HG03342 (cell line): ENCODE results near the gene PLIN5.

ENCODE experiments used
- ATAC-seq: cut with Tn5 transposase; IDR thresholded peaks from one replicate; pipeline ENCODE4 v1.9.1; 2021; ENCODE audit warnings: mild to moderate bottlenecking, moderate library complexity; ENCODE audit not compliant: unreplicated experiment

PLIN5 gene

GRCh38 chr19:4506449-4507149, 28.4 kb downstream of the PLIN5 start:
- no peak for ATAC-seq

- no peak for ATAC-seq
Measured at GRCh38 chr19:4505570-4506448, 29.2 kb downstream of the PLIN5 start.

DNA sequence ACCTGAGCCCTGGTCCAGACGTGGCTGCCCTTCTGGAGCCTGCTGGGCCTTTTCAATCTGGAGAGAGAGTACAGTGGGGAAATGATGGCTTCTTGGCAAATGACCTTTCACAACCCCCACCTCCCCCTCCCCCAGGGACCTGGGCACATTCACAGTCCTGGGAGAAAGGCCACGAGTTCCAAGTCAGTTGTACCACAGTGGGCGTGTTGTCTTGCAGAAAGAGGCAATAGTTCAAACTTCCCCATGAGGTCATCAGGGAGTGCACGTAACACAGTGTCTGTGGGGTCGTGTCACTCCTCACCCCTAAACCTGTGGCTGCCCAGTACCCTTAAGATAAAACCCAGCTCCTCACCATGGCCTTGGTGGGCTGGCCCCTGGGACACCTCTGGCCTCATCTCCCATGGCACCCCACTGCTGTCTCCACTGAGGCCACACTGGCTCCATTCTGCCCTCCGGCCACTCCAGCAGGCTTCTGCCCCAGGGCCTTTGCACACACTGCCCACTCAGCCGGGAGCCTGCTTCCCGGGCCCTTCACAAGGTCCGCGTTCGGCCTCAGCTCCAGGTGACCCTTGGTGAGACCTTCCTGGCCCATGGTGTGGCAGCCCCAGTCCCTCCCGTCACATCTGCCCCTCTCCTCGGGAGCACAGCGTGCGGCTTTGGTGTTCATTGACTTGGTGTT, 30.0 kb downstream of the PLIN5 start:
- no peak for ATAC-seq

DNA sequence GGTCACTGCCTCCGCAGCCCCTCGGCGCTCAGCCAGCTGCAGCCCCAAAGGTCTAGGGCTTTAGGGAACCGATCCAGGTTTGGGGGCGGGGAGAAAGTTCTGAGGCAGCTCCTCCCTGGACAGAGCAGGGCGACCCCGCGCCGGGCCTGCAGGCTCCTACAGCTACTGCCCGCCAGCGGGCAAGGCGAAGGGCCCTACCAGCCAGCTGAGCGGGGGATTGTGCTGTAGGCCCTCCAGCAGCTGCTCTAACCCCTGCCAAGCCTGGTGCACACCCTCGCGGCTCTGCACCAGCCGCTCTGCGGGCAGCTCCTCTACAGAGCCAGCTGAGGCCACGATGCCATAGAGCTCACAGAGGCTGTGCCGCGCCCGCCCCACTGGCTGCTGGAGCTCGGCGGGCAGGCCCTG, 30.7 kb downstream of the PLIN5 start:
- no peak for ATAC-seq

GRCh38 chr19:4503825-4504170, 31.2 kb downstream of the PLIN5 start:
- ATAC-seq = no peak

DNA sequence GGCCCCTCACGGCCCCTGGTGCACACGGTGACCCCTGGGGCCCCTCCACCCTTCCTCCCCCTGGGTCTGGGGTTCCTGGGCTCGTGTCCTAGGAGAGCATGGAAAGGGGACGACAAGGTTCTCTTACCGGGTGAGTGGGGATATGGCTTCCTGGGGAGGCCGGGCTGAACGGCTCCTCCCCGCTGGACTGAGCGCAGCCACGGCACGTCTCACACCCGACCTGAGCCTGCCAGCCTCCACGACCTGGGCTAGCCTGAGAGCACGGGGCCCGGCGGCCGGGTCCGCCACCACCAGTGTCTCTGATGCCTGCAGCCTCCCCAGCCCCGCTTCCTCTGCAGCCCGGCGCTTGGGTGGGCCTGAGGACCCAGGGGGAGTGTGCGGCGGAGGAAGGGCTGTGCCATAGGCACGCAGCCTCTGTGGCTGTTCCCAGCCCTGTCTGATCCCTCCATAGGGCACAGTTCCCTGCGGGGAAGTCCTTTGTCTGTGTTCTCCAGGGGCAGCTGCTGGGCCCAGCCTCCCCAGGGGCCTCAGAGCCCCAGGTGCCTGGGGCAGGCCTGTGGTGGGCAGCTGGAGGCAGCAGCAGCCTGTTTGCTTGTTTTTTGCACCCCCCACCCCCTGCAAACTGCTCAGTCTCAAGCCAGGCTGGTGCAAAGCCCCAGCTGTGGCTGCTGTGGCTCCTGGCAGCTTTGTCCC, 31.7 kb downstream of the PLIN5 start:
- ATAC-seq = no peak

GRCh38 chr19:4502282-4503131, 32.5 kb downstream of the PLIN5 start:
- ATAC-seq = no peak

DNA sequence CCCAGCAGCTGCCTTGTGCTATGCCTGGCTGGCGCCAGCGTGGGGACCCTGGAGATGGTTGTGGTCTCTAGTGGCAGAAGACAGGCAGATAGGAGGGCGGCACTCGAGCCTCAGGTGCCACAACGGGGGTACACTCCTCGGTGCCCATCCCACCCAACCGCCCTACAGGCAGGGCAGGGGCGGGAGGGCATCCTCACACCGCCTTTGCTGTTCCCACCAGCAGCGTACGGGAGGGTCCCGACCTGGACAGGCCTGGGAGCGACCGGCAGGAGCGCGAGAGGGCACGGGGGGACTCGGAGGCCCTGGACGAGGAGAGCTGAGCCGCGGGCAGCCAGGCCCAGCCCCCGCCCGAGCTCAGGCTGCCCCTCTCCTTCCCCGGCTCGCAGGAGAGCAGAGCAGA, 33.3 kb downstream of the PLIN5 start:
- no peak for ATAC-seq

DNA sequence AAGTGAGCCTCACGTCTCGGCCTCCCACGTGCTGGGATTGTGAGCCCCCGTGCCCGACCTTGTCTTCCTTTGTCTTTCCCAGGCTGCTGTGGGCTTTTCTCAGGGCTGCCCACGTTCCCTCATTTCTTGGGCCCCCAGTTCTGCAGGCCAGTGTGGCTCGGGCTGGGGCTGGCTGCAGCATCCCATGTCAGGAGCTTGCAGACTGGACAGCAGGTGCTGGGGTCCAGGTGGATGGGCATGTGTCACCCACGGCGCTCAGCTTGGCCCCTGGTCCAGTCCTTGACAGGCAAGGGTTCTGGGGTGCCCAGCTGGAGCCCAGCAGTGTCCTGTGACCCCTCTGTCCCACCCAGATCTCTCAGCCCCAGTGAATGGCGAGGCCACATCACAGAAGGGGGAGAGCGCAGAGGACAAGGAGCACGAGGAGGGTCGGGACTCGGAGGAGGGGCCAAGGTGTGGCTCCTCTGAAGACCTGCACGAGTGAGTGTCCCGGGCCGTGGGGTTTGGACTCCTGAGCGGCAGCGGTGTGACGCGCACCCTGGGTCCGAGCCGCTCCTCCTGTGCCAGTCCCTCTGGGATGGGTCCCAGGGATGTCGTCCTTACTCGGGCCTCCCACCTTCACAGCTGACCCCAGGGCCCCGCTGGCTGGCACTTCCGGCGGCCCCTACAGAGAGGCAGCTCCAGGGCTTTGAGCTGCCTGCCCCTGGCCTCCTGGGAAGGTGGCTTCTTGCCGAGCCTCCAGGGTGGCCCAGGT, 34.0 kb downstream of the PLIN5 start:
- no peak for ATAC-seq

GRCh38 chr19:4499855-4500254, 35.2 kb downstream of the PLIN5 start:
- no peak for ATAC-seq

- ATAC-seq = no peak
Measured at GRCh38 chr19:4499318-4499717, 35.7 kb downstream of the PLIN5 start.

DNA sequence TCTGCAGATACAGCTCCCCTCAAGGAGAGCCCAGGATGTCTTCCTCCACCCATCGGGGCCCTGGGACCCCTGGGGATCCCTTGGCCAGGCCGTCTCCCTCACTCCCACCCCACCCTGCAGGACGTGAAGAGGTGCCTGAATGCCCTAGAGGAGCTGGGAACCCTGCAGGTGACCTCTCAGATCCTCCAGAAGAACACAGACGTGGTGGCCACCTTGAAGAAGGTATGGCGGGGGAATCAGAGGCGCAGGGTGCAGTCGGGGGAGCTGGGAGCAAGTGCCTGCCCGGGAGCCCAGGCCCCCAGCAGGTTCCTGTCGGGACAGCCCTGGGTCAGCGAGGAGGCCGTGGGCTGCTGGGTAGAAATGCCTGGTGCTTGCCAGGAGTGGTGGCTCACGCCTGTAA, 36.3 kb downstream of the PLIN5 start:
- ATAC-seq = no peak

DNA sequence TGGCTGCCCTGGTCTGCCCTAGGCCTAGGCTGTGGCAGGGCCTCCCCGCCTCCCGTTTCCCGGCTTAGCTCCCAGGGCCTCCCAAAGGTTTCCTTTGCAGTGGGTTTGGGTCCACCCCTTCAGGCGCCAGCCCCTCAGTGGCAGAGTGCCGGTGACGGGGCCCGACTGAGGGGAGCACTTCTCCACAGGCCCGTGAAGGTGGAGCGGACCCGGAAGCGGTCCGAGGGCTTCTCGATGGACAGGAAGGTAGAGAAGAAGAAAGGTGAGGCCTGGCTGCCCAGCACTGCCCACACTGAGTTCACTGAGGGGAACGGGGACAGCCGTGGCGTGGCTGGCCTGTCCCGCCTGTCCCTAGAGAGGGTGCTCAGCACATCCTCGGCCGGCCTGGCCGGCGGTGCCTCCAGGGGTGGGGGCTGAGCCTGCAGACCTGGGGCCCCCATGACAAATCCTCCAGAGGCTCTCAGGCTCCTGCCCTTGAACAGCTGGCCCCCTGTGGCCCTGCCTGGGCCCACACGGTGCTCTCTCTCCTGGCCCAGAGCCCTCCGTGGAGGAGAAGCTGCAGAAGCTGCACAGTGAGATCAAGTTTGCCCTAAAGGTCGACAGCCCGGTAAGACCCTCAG, 37.1 kb downstream of the PLIN5 start:
- ATAC-seq = no peak

DNA sequence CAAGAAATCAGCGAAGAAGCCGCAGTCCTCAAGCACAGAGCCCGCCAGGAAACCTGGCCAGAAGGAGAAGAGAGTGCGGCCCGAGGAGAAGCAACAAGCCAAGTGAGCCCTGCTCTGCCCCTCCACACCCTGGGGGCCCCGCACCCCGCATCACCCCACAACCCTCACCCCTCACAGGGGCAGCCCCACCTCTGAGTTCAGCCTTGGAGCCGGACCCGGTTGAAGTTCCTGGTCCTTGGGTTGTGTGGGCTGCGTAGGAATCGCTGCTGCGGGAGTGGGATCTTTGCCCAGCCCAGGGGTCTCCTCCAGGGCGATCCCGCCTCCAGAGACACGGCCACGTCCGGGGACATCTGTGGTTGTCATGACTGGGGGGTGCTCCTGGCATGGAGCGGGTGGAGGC, 38.7 kb downstream of the PLIN5 start:
- ATAC-seq = no peak

DNA sequence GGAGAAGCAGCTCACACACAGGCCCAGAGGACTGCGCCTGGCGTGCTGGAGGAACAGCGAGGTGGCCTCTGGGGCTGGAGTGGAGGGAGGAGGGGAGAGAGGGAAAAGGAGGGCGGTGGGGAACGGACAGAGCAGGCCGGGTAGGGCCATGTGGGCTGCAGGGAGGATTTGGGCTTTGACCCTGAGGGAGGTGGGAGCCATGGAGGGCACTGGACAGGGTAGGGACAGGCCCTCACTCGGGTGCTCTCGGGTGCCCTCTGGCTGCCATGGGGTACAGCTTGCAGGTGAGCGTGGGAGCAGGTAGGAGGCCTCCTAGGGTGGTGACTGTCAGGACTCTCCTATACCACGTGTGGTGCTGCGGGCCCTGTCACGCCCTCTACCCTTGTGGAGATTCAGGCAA, 39.6 kb downstream of the PLIN5 start:
- no peak for ATAC-seq

- ATAC-seq = no peak
Measured at GRCh38 chr19:4494691-4495064, 40.3 kb downstream of the PLIN5 start.

DNA sequence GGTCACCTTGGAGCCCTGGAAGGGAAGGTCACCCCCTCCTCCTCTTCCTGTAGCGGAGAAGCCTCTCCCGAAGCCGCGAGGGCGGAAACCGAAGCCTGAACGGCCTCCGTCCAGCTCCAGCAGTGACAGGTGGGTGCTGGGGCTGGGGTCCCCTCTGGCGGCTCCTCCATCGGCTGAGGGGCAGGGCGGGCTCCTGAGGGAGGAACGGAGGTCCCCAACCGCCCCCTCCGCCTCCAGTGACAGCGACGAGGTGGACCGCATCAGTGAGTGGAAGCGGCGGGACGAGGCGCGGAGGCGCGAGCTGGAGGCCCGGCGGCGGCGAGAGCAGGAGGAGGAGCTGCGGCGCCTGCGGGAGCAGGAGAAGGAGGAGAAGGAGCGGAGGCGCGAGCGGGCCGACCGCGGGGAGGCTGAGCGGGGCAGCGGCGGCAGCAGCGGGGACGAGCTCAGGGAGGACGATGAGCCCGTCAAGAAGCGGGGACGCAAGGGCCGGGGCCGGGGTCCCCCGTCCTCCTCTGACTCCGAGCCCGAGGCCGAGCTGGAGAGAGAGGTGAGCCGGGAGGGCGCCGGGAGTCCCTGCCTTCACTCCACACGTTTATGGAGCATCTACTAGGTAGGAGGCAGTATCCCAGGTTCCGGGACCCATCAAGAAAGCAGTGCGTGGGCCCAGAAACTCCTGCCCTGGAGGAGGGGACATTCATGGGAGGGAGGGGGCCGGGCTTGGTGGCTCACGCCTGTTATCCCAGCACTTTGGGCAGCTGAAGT, 40.9 kb downstream of the PLIN5 start:
- no peak for ATAC-seq

GRCh38 chr19:4493104-4493928, 41.7 kb downstream of the PLIN5 start:
- ATAC-seq = no peak
